GM06990 (cell line): ENCODE measurements around the gene ACADS.

ENCODE experiments used
- DNase-seq: peaks from one replicate; pipeline ENCODE4 v3.0.0-alpha.2; 2011; ENCODE audit not compliant: insufficient read length; ENCODE audit errors: extremely low read depth
- H3K27me3 ChIP-seq: replicated peaks from 2 replicates; pipeline ENCODE4 v1.6.0; 2011; ENCODE audit warnings: low read length; ENCODE audit not compliant: control insufficient read depth, insufficient read depth
- H3K36me3 ChIP-seq: 2 replicates; pipeline ENCODE4 v1.5.1; 2011; ENCODE audit warnings: low read length; ENCODE audit not compliant: control insufficient read depth, insufficient read depth
- H3K4me3 ChIP-seq: replicated peaks from 2 replicates; pipeline ENCODE4 v1.5.1; 2011; ENCODE audit warnings: low read depth, mild to moderate bottlenecking, control low read depth, low read length
- TF ChIP-seq, protein P1 (sequence below): IDR thresholded peaks from 2 replicates; pipeline ENCODE4 v1.5.1; 2011; ENCODE audit warnings: low read length, control low read depth, mild to moderate bottlenecking, inconsistent platforms; ENCODE audit not compliant: insufficient read depth, poor library complexity, severe bottlenecking

Gene ACADS

DNA sequence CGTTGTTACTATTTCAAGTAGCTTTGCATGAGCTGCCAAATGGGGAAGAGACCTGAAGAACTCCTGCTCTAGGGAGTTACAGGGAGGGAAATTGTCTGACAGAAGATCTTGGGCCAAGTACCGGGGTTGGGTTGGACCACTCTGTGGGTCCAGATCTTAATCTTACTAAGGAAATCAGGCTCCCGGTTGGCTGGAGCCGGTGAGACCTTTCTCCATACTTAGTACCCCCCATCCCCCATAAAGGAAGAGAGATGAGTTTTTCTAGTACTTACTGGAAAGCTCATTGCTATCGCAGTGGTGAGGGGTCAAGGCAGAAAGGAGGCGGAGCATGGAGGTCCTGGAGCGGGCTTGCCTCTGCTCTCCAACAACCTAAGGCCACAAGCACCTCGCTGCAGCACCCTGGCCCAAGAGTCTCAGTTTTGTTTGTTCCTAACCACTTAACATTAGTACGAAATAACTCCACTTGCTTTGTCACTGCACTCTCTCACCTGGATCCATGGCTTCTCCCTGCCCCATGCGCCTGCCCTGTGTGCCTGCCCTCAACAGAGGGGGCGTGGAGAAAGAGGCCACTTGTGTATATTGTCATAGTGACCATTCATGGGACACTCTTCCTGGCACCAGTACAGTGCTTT, 22.2 kb upstream of the ACADS start:
- peaks cover 12% of the 10 kb centered on the region for H3K36me3 ChIP-seq
- TF ChIP-seq, protein P1, sequence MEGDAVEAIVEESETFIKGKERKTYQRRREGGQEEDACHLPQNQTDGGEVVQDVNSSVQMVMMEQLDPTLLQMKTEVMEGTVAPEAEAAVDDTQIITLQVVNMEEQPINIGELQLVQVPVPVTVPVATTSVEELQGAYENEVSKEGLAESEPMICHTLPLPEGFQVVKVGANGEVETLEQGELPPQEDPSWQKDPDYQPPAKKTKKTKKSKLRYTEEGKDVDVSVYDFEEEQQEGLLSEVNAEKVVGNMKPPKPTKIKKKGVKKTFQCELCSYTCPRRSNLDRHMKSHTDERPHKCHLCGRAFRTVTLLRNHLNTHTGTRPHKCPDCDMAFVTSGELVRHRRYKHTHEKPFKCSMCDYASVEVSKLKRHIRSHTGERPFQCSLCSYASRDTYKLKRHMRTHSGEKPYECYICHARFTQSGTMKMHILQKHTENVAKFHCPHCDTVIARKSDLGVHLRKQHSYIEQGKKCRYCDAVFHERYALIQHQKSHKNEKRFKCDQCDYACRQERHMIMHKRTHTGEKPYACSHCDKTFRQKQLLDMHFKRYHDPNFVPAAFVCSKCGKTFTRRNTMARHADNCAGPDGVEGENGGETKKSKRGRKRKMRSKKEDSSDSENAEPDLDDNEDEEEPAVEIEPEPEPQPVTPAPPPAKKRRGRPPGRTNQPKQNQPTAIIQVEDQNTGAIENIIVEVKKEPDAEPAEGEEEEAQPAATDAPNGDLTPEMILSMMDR, result no peak
- no peaks in the 10 kb centered on the region for H3K27me3 ChIP-seq
- no peak for DNase-seq
- no peak overlapping the region for H3K4me3 ChIP-seq

DNA sequence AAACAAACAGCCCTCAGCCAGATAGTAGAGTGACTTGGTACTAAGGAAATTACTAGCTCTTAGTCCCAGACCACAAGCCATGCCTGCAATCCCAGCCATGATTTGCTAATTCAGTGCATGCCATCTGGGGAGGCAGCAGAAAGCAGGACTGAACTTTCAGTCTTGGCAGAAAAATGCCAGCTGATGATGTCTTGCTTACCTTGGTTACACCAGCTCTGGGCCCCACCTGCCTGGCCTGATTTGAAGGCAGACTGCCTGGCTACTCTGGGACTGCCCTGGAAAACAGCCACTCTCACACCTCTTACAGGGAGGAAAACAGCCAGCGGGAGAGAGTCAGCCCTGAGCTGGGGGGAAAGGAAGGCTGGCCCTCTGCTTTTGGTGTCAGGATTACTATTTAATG, 20.0 kb upstream of the ACADS start:
- Histone ChIP-seq H3K27me3 (no peaks in the 10 kb centered on the region), H3K36me3 (peaks cover 6% of the 10 kb centered on the region), H3K4me3 (no peak overlapping the region)
- TF ChIP-seq, protein P1, result no peak
- DNase-seq, result no peak

DNA sequence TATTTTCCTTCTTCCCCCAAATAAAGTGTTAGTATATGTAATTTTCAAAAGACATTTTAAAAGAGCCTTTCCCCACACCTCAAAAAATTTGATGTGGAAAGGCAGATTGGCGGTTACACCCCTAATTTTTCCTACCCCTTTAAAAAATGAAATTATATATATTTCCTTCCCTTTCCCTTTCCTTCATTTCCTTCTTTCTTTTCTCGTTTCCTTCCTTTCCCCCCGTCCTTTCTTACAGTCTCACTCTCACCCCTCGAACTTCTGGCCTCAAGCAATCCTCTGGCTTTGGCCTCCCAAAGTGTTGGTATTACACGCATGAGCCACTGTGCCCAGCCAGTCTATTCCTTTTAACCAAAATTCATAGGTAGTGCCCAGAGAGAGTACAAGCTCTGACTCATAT, 19.6 kb upstream of the ACADS start:
- TF ChIP-seq, protein P1, result no peak
- no peaks in the 10 kb centered on the region for H3K27me3 ChIP-seq
- peaks cover 2% of the 10 kb centered on the region for H3K36me3 ChIP-seq
- DNase-seq, result no peak
- H3K4me3 ChIP-seq, result no peak overlapping the region

DNA sequence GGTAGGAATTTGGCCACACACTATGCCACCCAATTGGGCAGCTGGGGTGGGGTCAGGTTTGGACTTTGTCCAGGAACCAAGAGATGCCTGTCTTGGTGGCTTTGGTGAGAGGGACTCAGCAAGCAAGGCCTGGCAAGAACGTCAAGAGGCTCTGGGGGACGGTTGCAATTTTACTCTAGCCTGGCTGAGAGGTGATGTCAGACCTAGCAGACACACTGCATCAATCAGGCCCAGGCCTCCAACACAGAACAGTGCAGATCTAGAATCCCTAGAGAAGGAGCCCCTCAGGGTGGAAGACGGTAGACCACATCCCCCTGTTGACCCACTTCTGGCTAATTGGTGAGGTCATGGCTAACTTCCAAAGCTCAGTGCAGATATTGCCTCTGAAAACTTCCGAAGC, 17.0 kb upstream of the ACADS start:
- DNase-seq, result no peak
- TF ChIP-seq, protein P1, result no peak
- peaks cover 2% of the 10 kb centered on the region for H3K36me3 ChIP-seq
- H3K27me3 ChIP-seq, result no peaks in the 10 kb centered on the region
- H3K4me3 ChIP-seq, result no peak overlapping the region

DNA sequence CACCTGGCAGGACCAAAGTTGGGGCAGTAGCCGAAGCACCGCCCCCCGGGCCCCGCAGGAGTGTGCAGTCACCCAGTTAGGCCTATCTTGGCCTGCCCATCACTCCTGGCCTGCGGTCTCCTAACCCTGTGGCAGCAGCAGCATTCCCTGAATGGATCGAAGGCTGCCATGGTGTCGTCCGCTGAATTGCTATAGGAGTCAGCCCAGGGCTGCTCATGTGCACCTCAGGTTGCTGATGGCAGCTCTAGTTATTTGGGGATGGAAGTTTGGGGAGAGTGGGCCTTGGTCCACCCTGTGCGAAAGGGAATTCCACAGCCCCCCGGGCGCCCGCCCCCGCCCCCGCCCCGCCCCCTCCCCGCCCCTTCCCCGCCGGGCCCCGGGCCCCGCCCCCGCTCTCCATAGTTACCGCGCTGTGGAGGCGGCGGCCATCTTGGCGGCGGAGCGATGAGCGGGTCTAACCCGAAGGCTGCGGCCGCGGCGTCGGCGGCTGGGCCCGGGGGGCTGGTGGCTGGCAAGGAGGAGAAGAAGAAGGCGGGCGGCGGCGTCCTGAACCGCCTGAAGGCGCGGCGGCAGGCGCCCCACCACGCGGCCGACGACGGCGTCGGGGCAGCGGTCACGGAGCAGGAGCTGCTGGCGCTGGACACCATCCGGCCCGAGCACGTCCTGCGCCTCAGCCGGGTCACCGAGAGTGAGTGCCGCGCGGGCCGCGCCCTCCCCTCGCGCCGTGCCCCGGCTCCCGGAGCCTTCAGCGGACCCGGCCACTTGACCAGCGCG, 15.4 kb upstream of the ACADS start, which contains the start of gene UNC119B:
Gene UNC119B, plus strand, starts transcription at position 428 of the 774 bp plus-strand sequence. Its CDS starts 17 bp downstream, at position 445.
- peak; percentile 68 for DNase-seq
- H3K4me3 ChIP-seq, result peak within 1 kb of the TSS; percentile 90
- peaks cover 6% of the 10 kb centered on the region for H3K36me3 ChIP-seq
- no peaks in the 10 kb centered on the region for H3K27me3 ChIP-seq
- TF ChIP-seq, protein P1, result no peak
